GM12892 (cell line): Measurements from ENCODE around the gene TRAF3IP3.

Experiments
- DNase-seq: peaks from one replicate; pipeline ENCODE4 v3.0.0; 2011; ENCODE audit not compliant: insufficient read length
- FAIRE-seq: peaks from 2 replicates; lab custom pipeline; 2011; peaks lifted over from hg19 to GRCh38; lab: Jason Lieb, UNC
- POLR2A ChIP-seq: IDR thresholded peaks from 2 replicates; pipeline ENCODE4 v1.6.1; 2011; ENCODE audit warnings: low read depth, low read length, control low read depth
- POLR2AphosphoS5 ChIP-seq: IDR thresholded peaks from 2 replicates; pipeline ENCODE4 v1.6.1; 2011; ENCODE audit warnings: low read depth, low read length, control low read depth
- TAF1 ChIP-seq: IDR thresholded peaks from 2 replicates; pipeline ENCODE4 v1.6.1; 2011; ENCODE audit warnings: low read depth, mild to moderate bottlenecking, control low read depth, low read length, borderline replicate concordance

The TRAF3IP3 gene

DNA sequence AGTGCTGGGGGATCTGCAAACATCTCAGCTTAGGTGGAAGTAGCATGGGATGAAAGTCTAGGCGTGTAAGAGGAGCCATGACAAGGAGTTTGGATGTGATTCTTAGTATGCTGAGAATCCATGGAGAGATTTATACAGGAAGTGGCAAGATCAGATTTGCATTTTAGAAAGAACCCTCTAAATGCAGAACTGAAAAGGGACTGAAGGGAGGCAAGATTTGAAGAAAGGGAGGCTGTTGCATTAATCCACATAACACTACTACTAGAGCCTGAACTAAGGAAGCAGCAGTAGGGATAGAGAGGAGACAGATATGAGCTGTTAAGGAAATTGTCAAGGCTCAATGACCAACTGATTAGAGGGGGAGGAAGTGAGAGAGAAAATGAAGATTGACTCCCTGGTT is 18.7 kb downstream of the TRAF3IP3 start:
- TF ChIP-seq POLR2A (no peak), TAF1 (no peak)
- no peak for DNase-seq
- FAIRE-seq, result peak; percentile 14

DNA sequence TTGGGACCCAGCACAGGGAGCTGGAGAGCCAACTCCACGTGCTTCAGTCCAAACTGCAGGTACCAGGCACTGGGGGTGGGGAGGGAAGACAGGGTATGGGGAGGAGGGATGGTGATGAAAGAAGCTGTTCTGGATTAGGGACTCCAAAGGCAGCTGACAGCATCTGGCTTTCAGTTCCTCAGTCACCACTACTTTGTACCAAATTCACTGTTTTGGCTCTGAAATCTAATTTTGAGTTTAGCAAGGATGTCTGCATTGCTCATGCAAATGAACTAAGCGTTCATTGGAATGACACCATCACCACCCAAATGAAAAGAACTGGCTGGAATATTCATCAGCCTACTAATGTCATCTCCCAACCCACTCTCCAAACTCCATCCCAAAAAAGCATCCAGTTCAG is 19.8 kb downstream of the TRAF3IP3 start:
- no peak for DNase-seq
- FAIRE-seq, result no peak
- TF ChIP-seq POLR2A (no peak), TAF1 (no peak), POLR2AphosphoS5 (no peak)

GRCh38 chr1:209777587-209777986 is 21.7 kb downstream of the TRAF3IP3 start:
- TF ChIP-seq TAF1 (no peak), POLR2A (no peak), POLR2AphosphoS5 (no peak)
- no peak for FAIRE-seq
- no peak for DNase-seq

DNA sequence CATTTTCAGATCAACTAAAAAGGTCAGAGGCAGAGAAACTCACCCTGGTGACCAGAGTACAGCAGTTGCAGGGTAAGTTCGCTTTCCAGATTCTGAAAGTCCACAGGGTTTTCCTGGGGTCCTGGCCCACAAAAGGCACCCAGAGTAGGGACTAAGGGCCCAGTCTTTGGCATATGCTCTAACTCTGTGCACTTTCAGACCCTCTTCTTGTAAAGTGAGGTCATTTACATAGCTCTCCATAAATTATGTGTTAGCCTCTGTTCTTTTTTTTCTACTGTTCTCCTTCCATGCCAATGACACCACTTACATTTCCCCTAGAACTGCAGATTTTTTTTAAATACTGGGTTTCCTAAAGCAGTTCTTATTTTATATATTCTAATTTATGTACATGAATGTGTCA is 22.2 kb downstream of the TRAF3IP3 start:
- DNase-seq (no peak), FAIRE-seq (no peak)
- TF ChIP-seq TAF1 (no peak), POLR2A (no peak), POLR2AphosphoS5 (no peak)

DNA sequence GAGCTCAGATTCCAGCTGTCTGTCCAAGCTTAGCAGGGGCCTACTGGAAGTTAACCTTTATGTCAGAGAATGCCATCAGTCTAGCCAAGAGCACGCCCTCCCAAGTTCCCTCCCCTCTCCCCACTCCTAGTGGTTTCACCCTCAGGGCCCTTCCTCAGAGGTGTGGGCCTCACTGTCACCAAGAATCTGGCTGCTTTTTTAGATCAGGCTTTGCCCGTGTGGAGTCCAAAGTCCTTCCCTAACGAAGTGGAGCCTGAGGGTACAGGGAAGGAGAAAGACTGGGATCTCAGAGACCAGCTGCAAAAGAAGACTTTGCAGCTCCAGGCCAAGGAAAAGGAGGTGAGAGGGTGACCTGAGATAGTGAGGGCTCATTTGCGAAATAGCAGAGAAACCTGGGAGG is 24.4 kb downstream of the TRAF3IP3 start:
- TF ChIP-seq POLR2AphosphoS5, result no peak
- TF ChIP-seq POLR2A, result no peak
- no peak for TF ChIP-seq TAF1
- DNase-seq (no peak), FAIRE-seq (no peak)

DNA sequence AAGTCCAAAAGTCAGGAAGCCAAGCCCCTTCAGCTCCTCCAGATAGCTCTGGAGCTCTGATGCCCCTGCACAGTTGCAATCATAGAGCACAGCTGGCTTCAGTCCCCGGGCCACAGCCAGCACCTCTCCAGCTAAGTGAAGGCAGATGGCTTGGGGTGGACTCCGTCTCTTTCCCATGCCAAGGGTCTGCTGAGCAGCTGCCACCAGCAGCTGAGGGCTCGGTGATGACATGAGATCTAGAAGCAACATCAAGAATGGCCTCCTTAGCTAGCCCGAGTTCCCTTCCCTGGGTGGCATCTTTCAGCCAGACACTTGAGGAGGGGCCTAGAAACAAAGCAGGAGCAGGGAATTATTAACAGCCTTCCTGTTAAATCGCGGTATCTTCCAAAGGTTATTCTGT is 27.5 kb downstream of the TRAF3IP3 start:
- FAIRE-seq (no peak), DNase-seq (no peak)
- TF ChIP-seq POLR2A (no peak), TAF1 (no peak), POLR2AphosphoS5 (no peak)

GRCh38 chr1:209784265-209785169 is 28.7 kb downstream of the TRAF3IP3 start, which contains the start of gene C1orf74:
TSS of gene C1orf74 (minus strand) at chr1:209784559. CDS start at chr1:209783634, 925 bp downstream.
- FAIRE-seq, result peak; percentile 99
- TF ChIP-seq POLR2A, result peak; percentile 88; the same call in 1 of the 2 replicates
- peak; percentile 93 for TF ChIP-seq POLR2AphosphoS5
- TF ChIP-seq TAF1, result peak; percentile 43
- DNase-seq, result peak; percentile 88

DNA sequence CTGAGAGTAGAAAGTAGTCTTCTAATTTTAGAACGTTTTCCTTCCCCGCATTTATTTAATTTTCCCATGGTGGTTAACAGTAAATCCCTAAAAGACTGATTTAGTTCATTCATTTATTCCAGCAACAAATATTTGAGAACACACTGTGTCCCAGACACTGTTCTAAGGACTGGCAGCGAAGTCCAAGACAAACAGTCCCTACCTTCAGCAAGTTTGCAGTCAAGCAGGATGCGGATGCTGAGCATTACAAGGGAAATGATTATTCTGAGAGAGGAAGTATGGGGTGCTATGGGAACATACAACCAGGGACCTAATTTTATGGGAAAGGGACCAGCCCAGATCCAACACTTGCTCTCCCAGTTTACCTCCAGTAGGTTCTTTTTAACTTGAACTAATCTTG is 29.7 kb downstream of the TRAF3IP3 start:
- no peak for DNase-seq
- TF ChIP-seq TAF1, result no peak
- no peak for TF ChIP-seq POLR2AphosphoS5
- TF ChIP-seq POLR2A, result no peak
- peak; percentile 68 for FAIRE-seq

GRCh38 chr1:209786146-209786545 is 30.3 kb downstream of the TRAF3IP3 start:
- TF ChIP-seq POLR2AphosphoS5 (no peak), TAF1 (no peak), POLR2A (no peak)
- DNase-seq (no peak), FAIRE-seq (no peak)

DNA sequence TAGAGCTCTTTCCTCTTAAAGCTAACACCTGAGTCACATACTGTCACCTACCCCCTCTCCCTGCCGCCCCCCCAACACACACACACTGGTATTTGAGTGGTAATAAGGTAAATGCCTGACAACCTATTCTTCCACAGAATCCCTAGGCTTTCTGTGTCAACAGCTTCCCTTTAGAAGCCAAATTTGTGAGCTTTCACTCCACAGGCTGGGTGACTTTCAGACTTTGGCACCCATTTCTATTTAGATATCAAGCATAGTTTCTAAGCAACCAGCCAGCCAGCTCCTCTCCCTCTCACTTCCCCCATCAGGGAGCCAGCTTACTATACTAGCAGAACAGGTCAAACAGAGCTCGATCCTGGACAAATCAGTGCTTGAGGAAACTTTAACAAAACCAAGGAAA is 31.7 kb downstream of the TRAF3IP3 start:
- no peak for FAIRE-seq
- TF ChIP-seq POLR2AphosphoS5 (no peak), TAF1 (no peak), POLR2A (no peak)
- no peak for DNase-seq

- TF ChIP-seq TAF1 (no peak), POLR2AphosphoS5 (no peak), POLR2A (no peak)
- no peak for FAIRE-seq
- no peak for DNase-seq
These were observed 33.4 kb downstream of the TRAF3IP3 start for GRCh38 chr1:209789245-209789644.
